Urothelium cell line (cell line): ENCODE results near the gene CCDC141.
"Not testable (repeated sequence)": the region's sequence is repeated elsewhere in the genome, so short reads cannot be mapped to it uniquely, and the experiment has no call there.

Source experiments
- DNase-seq: peaks from one replicate; pipeline ENCODE4 v3.0.0; 2011; ENCODE audit warnings: low spot score, mixed read lengths
- FAIRE-seq: peaks from 2 replicates; lab custom pipeline; 2011; peaks lifted over from hg19 to GRCh38; lab: Jason Lieb, UNC

CCDC141 gene

DNA sequence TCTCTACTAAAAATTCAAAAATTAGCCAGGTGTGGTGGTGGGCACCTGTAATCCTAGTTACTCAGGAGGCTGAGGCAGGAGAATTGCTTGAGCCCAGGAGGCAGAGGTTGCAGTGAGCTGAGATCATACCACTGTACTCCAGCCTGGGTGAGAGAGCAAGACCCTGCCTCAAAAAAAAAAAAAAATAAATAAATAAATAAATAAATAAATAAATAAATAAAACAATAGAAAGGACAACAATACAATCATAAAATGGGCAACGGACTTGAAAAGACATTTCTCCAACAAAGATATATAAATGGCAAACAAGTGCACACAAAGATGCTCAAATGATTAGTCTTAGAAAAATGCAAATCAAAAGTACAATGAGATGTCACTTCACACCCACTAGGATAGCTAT, 60.5 kb downstream of the CCDC141 start:
- not testable (repeated sequence) for FAIRE-seq, DNase-seq

DNA sequence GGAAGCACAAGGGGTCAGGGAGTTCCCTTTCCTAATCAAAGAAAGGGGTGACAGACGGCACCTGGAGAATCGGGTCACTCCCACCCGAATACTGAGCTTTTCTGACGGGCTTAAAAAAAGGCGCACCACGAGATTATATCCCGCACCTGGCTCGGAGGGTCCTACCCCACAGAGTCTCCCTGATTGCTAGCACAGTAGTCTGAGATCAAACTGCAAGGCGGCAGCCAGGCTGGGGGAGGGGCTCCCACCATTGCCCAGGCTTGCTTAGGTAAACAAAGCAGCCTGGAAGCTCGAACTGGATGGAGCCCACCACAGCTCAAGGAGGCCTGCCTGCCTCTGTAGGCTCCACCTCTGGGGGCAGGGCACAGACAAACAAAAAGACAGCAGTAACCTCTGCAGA, 67.3 kb downstream of the CCDC141 start:
- FAIRE-seq, DNase-seq: not testable (repeated sequence)

DNA sequence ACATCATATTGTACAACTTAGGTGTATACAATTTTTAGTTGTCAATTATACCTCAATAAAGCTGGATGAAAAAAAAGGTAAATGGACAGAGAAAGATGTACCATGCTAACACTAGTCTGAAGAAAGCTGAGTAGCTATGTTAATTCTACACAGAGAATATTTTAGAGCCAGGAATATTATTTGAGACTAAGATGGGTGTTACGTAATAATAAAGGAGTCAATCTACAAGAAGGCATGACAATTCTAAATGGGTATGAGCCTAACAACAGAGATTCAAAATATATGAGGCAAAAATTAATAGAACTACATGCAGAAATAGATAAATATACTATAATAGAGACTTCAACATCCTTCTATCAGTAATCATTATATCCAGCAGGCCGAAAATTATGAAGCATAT, 69.1 kb downstream of the CCDC141 start:
- FAIRE-seq: no peak

DNA sequence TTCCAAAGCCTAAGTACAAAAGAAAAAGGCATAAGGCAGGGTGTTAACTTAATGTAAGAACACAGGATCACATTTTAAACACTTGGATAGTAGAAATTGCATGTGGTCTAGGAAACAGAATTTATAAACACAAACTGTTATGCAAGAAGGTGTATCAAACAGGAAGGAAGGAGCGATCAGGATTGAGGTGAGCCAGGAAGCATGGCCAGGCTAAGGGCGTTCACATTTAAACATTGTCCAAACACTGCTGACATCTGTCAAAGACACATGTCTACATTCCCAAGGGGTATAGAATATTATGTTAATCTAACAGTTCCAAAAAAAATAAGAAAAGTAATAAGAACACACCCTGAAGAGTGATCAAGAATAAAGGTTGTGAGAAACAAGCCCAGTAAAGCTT, 71.3 kb downstream of the CCDC141 start:
- FAIRE-seq: no peak
- DNase-seq: no peak

More for the DNA sequence above, 69.1 kb downstream of the CCDC141 start:
- no peak for DNase-seq

DNA sequence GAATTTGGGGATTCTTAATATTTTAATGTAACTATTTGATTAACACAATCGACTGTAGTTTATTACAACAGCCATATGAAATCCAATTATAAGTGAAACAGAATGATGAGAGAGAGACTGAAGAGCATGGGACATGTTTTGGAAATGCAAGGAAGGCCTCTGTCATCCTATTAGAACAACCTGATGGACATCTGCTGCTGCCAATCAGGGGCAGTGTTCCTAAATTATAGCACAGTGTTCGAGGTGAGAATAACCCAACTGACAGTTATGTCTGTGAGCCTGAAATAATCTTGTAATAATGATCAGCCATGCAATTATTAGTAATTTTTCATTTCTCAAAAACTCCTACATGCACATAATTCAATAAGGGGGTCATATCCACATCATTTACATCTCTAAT, 73.6 kb downstream of the CCDC141 start:
- FAIRE-seq (no peak), DNase-seq (no peak)

DNA sequence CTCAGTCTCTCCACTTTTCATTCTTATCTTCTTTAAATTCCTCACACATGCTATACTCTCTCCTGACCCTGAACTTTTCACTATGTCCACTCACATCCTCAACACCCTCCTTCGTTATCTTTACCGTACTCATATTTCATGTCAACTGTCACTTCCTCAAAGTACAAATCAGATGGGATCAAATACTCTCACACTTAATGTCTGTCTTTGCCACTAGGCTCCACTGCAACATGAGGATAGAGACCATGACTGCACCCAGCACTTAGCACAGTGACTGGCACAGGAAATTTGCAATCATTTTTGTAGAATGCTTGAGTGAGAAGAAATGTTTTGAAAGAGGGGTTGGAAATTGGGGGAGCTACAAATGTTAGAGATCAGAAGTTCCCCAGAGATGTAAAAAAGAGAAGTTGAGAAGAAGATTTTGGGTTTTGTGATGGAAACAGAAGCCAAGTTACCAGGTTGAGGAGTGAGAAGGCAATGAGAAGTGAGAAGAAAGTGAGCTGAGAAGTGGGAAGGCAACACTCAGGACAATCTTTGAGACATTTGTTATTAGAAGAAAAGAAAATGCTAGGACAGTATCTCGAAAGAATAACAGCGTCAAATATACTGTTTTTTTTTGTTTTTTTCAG, 87.0 kb downstream of the CCDC141 start:
- DNase-seq (no peak), FAIRE-seq (no peak)

DNA sequence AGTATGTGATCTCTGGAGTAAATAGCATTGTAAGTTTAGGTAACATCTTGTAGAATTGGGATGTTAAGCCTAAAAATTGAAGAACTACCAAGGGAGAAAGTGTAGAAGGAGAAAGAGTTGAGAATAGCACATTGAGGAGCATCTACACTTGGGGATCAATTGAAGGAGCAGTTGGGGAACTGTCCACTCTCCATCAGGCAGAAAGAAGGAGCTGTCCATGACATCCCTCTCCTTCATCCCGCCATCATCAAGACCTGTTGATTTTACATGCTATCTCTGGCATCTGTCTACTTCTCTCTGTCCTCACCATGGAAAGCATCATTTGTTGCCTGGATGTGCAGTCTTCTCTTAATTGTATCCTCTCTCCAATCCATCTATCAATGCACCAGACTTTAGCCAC, 87.8 kb downstream of the CCDC141 start:
- no peak for FAIRE-seq
- no peak for DNase-seq

DNA sequence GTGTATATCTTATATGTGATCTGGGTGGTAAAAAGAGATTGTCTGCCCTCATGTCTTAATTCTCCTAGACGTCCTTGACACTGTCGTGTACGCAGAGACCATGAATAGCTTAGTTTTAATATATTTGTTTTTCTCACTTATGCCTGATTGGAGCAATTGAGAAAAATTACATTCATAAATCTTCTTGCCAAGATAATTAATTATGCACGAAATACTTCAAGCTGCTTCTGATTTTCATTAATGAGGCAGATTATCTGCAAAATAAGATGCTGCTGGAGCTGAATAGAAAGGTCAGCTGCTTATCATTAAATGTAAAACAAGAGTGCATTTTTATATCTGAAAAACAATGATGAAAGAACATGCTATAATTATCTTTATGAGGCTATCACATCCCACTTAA, 95.9 kb downstream of the CCDC141 start:
- DNase-seq (no peak), FAIRE-seq (no peak)

DNA sequence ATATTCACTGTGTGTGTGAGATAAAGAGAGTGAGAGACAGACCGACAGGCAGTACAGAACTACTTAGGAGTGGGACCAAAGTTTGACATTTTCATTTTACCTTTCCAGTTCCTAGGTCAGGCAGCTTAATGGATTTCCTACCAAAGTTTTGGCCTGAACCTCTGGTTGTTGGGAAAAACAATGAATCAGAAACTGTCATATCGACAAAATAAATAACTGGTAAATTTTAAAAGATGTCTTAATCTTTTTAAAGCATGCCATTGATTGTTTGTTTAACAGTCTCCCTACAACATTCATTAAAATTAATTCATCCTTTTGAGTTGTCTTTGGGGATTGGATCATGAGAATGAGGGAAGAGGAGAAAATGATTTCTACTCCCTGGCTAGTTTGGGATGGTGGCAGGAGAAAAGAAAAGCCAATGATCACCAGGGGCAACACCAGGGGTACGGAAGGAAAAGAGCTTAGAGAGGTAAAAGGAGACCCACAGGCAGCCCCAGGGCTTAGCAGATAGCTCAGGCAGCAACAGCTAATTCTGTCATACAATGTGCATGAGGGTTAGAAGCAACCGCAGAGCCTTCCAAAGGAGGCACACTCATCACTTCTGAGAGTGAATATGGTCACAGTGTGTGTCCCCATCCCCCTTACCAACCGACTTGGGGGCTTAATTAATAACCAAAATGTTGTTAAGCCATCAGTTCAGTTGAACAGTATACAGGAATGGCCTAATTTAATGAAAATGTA, 98.5 kb downstream of the CCDC141 start:
- DNase-seq: no peak
- no peak for FAIRE-seq

DNA sequence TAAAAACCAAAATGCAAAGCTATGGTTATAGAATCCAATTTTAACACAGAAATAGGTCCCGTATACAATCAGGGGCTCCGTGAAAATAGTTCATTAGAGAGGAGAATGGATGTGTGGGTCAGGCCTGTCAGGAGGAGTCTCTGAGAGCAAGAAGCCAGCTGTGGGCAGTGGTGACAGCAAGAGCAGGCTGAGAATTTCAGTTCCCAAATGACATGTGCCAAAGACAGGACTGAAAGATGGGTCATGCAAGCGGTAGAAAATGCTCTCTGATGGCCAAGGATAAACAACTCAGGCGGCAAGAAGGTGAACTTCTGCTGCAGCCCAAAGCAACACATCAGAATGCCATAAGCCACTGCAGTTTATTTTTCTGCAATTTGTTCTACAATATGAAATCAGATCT, 100.4 kb downstream of the CCDC141 start:
- FAIRE-seq (no peak), DNase-seq (no peak)

DNA sequence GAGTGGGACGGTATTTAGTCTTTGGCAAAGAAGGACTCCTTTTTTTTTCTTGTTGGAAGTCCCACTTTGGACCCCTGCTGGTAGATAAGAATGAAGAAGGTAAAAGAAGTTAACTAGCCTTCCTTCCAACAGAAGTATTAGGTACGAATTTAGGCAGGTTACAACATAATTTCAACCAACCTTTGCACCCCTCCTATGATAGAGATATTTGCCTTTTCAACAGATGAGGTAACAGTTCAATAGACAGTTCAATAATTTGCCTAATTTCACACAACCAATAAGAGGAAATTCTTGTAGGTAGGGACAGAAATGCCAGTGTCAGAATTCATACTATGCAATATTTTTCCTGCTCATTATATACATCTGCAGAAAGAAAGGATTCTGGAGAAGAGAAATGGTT, 100.8 kb downstream of the CCDC141 start:
- DNase-seq (no peak), FAIRE-seq (no peak)

DNA sequence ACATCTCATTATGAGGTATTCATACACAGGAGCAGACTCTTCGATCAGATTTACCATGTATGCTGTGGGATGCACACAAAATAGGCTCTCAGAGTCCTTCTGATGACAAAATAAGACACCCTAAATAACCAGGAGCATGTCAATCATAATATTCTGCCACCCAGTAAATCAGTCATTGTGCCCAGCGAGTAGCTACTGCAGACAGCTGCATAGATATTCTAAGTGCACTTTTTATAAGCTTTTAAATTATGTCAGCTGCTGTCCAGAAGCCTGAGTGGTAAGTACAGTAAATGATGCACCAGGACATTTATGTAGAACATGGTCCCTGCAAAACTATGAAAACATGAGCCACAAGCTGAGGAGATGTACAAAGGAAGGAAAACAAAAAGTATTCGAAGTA, 102.9 kb downstream of the CCDC141 start:
- FAIRE-seq: no peak
- DNase-seq: no peak

DNA sequence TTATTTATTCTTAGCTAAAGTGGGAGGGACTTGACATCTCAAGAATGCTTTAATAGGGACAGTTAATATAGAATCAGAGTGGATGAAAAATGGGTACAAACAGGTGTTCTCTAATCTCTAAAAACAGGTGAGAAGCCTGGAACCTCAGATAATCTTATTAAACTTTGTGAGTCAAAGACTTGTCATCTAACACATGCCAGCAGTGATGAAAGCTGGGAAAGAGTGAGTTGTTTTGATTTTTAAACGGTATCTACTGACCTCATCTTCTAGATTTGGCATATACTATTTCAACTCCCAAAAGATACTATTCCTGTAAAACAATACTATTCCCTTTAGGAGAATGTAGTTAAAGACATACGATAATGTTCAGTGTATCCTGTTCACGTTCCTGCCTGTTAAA, 103.4 kb downstream of the CCDC141 start:
- no peak for FAIRE-seq
- no peak for DNase-seq

DNA sequence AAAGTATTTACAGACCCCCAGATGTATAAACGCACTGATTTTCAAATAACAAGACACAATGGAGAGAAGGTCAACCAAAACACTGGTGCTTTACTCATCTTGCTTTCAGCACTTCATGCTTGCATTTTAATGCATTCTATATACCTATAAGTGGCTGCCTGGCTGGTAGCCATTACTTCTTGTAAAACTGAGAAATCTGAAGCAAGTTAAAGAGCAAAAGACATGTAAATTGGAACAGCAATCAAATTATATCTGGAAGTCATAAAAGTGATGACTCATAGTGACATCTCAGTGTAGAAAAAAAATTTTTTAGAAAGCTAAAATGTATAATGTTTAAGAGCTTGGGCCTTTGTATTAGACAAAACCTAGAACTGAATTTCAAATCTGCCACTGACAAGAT, 106.2 kb downstream of the CCDC141 start:
- no peak for DNase-seq
- no peak for FAIRE-seq

DNA sequence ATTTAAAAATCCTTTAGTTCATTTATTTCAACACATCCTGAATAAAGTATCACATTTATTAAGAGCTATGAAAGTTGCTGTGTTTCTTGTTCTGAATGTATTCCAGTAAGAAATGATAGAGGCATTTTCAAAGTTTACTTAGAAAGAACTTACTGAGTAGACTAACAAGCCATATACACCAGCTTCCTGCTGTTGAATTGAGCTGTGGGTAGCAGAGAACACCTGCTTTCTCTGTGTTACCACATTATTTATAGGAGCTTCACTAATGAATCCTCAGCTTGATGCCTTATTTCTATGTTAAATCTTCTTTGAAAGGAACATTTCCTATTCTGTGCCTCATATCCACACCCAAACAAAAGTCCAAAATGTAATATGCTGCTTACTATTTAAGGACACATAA, 115.4 kb downstream of the CCDC141 start:
- no peak for FAIRE-seq

DNA sequence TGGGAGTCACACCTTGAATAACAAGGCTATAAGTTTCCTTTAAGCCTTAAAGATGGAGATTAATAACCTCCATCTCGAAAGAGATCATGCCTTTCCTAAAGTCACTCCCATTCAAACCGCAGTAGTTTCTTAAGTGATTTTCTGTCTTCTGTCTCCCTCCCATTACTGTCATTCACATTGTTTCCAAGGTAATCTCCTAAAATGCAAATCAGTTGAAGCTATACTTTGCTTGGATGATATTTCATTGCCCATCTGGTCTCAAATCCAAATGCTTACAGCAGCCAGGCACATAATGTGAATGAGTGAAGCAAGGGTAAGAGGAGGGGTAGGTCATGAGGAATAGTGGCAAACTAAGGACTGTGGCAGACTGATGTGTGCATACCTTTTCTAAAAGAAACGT, 116.4 kb downstream of the CCDC141 start:
- no peak for FAIRE-seq
- no peak for DNase-seq

More for the DNA sequence above, 115.4 kb downstream of the CCDC141 start:
- DNase-seq: no peak

DNA sequence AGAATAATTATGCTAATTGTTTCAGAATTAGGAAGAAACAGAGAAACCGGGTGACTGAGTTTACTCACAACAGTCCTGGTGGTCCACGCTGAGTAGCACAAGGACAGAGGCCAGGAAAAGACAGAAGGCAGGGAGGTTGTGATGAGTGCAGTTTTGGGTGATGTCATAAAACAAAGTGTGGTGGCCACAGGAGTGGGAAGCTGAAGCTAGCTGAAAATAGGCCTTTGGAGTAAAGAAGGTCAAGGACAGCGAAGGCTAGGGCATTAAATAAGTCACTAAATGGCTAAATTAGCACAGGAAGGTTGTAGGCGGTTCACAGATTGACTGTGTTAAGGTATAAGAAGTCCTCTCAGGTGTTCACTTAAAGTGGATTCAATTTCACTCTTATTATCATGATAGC, 121.9 kb downstream of the CCDC141 start:
- FAIRE-seq: no peak
- no peak for DNase-seq

DNA sequence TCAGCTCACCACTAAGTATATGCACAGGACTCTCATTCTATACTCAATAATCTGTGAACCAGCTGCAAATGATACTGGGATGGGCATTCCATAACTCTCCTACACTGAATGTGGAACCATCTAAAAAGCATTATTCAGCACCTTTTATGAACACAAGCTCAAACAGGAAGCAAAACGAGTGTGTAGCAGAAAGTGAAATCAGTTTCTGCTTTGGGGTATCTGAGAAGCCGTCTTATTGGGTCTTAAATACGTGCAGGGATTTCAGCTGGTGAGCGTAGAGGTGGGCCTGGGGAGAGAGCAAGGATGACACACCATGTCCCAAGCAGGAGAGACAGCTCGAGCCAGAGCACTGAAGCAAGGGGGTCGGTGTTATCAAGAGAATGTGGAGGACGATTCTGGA, 122.8 kb downstream of the CCDC141 start:
- no peak for FAIRE-seq

DNA sequence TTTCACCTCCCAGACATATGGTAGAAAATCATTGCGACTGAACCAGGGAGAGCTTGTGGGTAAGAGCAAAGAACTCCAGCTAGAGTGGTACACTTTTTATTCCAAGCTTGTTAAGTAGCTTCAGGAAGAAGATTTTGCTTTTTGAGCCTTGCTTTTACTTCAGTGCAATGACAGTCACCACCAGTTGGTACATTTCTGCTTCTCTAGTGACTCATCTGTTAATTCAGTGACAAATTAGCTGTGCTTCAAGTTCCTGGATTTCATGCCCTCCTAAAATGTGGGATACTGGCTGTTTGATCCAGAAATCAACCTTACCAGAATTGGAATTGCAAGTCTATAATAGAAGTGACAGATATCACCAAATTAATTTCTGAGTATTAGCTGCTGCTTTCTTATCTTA, 125.1 kb downstream of the CCDC141 start:
- FAIRE-seq: no peak
- no peak for DNase-seq

More for the DNA sequence above, 122.8 kb downstream of the CCDC141 start:
- no peak for DNase-seq

DNA sequence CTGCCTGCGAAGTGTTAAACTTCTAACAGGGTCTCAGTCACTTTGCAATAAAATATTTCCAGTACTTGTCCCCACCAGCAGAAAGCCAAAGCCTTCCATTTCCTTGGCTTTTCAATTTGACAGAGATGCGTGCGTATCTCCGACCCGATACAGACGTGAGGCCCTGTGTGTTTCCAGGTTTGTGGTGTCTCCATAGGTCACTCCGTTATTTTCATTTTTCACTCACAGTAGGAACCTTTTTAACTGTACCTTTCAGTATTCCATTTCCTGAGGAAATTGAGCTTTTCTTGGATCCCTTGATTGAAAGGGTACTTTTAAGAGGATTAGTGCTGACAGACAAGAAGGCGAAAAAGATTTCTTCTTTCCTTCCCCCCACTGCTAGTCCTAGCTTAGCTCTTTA, 126.4 kb downstream of the CCDC141 start:
- no peak for FAIRE-seq
- DNase-seq: no peak

DNA sequence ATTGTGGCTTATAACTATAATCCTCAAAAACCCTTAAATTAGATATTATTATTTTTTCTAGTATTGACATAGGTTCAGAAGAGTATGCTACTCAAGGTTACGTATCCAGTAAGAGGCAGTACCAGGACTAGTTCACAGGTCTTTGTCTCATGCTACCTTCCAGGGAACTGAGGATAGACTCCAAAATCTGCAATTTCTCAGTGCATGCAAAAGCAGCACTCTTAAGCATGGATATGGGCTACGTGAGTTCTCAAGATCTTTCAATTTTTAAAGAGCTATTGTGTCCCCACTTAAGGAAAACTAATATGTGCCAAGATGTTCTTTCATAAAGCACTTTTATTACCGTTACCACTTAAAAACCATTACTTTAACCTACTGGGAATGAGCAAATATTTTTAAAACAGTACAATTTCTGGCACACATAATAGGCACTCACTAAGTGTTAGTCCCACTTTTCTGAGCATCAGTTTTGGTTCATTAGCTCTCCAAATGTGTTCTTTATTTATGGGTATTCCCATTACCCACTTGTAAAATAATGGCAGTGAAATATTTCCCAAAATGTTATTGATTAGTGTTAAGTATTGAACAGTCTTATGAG, 128.9 kb downstream of the CCDC141 start:
- DNase-seq (no peak), FAIRE-seq (no peak)

DNA sequence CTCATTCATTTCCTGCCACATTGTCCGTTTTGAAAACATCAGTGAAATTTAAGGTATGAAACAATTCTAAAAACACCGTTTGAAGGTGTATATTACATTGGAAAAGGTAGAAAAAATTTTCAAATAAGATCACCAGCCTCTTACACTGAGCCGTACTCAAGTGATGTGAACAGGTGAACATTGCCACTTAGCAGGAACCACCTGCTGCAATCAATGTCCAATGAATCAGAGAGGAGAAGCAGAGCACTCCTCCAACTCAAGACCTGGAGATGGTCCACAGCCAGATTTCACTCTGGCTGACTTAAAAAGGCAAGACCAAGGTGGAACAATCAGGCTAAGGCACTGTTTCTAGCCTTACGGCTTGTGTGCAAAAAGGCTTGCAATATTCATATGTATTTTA, 132.4 kb downstream of the CCDC141 start:
- no peak for FAIRE-seq
- DNase-seq: no peak
